ENCODE results near the gene TMEM88. TPM values are rescaled to one million over a fixed set of nuclear protein-coding genes. Genes with fewer than 3 reads are reported as not detected.

TMEM88 gene
- total and polyA plus RNA-seq, 2 of the 4 experiments (the other 2 are of a cell fraction) = 2.1 TPM; not detected in 1

- Histone ChIP-seq H2AFZ (replicated peaks; ENCODE audit: low read length, poor library complexity) (peak within 1 kb of the TSS; percentile 98), H3K79me1 (ENCODE audit: low read depth in 1 of 2, low read length in 2 of 2) (peaks cover 20 to 45% of the 10 kb centered on the region in 2 experiments), H3K9ac (ENCODE audit: low read depth, low read length) (peak within 1 kb of the TSS; percentile 88), H3K4me1 (ENCODE audit: control insufficient read depth, insufficient read depth, low read length) (peaks cover 20% of the 10 kb centered on the region), H3K4me2 (ENCODE audit: low read depth, low read length) (peak within 1 kb of the TSS; percentile 79), H2BK20ac (ENCODE audit: low read depth, low read length) (peak within 1 kb of the TSS; percentile 70), H3K4ac (ENCODE audit: low read depth, low read length) (peak within 1 kb of the TSS; percentile 97), H3K9me3 (ENCODE audit: control insufficient read depth, insufficient read depth, low read length) (no peaks in the 10 kb centered on the region), H3K18ac (ENCODE audit: low read depth, low read length) (peak within 1 kb of the TSS; percentile 86), H2AK5ac (ENCODE audit: low read depth, low read length) (peak within 1 kb of the TSS; percentile 48), H2AK9ac (replicated peaks; ENCODE audit: low read depth, low read length, poor library complexity) (peak within 1 kb of the TSS; percentile 90), H3K36me3 (ENCODE audit: control insufficient read depth, insufficient read depth, low read length) (peaks cover 11% of the 10 kb centered on the region; the same call in 1 of the 2 replicates), H3K56ac (ENCODE audit: extremely low read depth, insufficient read depth, low read length) (peak within 1 kb of the TSS; percentile 93), H3K14ac (replicated peaks; ENCODE audit: low read depth, low read length) (peak within 1 kb of the TSS; percentile 95), H2BK5ac (ENCODE audit: low read depth, low read length, poor library complexity, severe bottlenecking) (peak within 1 kb of the TSS; percentile 97), H3K27ac (ENCODE audit: insufficient read depth, low read length) (peak within 1 kb of the TSS; percentile 94), H3K9me1 (ENCODE audit: insufficient read depth, low read length) (no peaks in the 10 kb centered on the region), H3K27me3 (ENCODE audit: control insufficient read depth, insufficient read depth, low read length) (no peaks in the 10 kb centered on the region), H4K20me1 (ENCODE audit: insufficient read depth, low read length) (peaks cover 8% of the 10 kb centered on the region; the same call in 1 of the 2 replicates), H4K5ac (ENCODE audit: low read depth, low read length) (peak within 1 kb of the TSS; percentile 93), H2BK120ac (ENCODE audit: low read depth, low read length) (peak within 1 kb of the TSS; percentile 96), H3K4me3 (ENCODE audit: insufficient read depth, low read depth, low read length) (peak within 1 kb of the TSS; percentile 59), H3K23ac (ENCODE audit: low read depth, low read length) (peak within 1 kb of the TSS; percentile 93), H4K8ac (ENCODE audit: low read depth in 2 of 2, low read length in 2 of 2) (peak within 1 kb of the TSS; percentile 83 to 99), H4K91ac (ENCODE audit: insufficient read depth, low read depth, low read length) (peak within 1 kb of the TSS; percentile 98), H2BK15ac (ENCODE audit: low read depth, low read length) (peak within 1 kb of the TSS; percentile 78; the same call in 1 of the 3 replicates)
- BruUV-seq (replicated peaks) = no TSS peak
- POLR2A ChIA-PET (ENCODE audit: unreplicated experiment) = interaction anchor here (0.6 to 1.1 kb wide), 2 partner anchors 21 to 23 kb away, joined by 3 to 4 read pairs; no protein-coding TSS in a partner anchor
- TF ChIP-seq BHLHE40 (IDR thresholded peaks at IDR 0.05; ENCODE audit: low read depth, low read length) = peak; percentile 94
- TF ChIP-seq POLR2A (IDR thresholded peaks at IDR 0.05; ENCODE audit: low read depth, low read length) = peak; percentile 80
- no peak for TF ChIP-seq RAD21 (IDR thresholded peaks at IDR 0.05; ENCODE audit: low read length)
- TF ChIP-seq MXI1 (IDR thresholded peaks at IDR 0.05; ENCODE audit: borderline replicate concordance, low read depth, low read length) = peak; percentile 97
- peak; percentile 90 for TF ChIP-seq USF2 (IDR thresholded peaks at IDR 0.05; ENCODE audit: low read depth, low read length)
- ATAC-seq (ENCODE audit: low read depth) (peak; percentile 43), DNase-seq (peak; percentile 93)
- dilution Hi-C loops (cut with HindIII; ENCODE audit: low sequenced_read_pairs, unreplicated experiment) = no loop called here
- intact Hi-C loops (cut with micrococcal nuclease) = loop anchor here (1.0 to 2.0 kb wide), 2 partner anchors 15 to 115 kb away; no protein-coding TSS in a partner anchor
- WGBS, 2 experiments (ENCODE audit: extremely low coverage in 2 of 2, insufficient read length in 1 of 2) = 6% methylated on average over 29 of the region's 48 CpGs; no CpG with 5 or more reads in 1 of the 2 experiments
- CTCF ChIA-PET = interaction anchor here (0.6 to 1.0 kb wide), 6 partner anchors 13 to 203 kb away, joined by 3 to 10 read pairs (median 3); partner anchors contain the start of gene KDM6B
- in situ Hi-C loops (cut with MboI; ENCODE audit: low sequenced_read_pairs) = no loop called here
These were observed 3.1 kb downstream of the TMEM88 start, which contains the start of gene CYB5D1 for GRCh38 chr17:7857713-7858521. CYB5D1 (plus strand) TSS chr17:7858003; CDS start chr17:7858135, 132 bp downstream.

Measured in IMR-90 (cell line).